A673 (cell line): ENCODE data around the gene PACRG. TPM values are rescaled to one million over a fixed set of nuclear protein-coding genes. Genes with fewer than 3 reads are reported as not detected.
A peak's percentile ranks its signal among the peaks of the same experiment; 100 is the strongest.

ENCODE experiments used
- BruUV-seq: library from RNA; stranded (reverse); fragments of 400-500 nt; replicated peaks from 2 replicates; lab custom pipeline; 2021; lab: Mats Ljungman, UMichigan
- CTCF ChIA-PET: fragments of 300-600 bp; sonication (Branson Sonifier 250); formaldehyde crosslinking; loops from one replicate; lab custom pipeline; 2022; ENCODE audit warnings: antibody characterized with exemption; lab: Charles Lee
- POLR2A ChIA-PET: fragments of 300-600 bp; sonication (Branson Sonifier 250); formaldehyde crosslinking; loops from one replicate; lab custom pipeline; 2022; ENCODE audit warnings: antibody characterized with exemption; ENCODE audit not compliant: low non-redundant PET; lab: Charles Lee
- DNase-seq: peaks from one replicate; pipeline ENCODE4 v3.0.0-alpha.2; 2015; ENCODE audit warnings: low spot score
- H3K27ac ChIP-seq: fragments of 200-600 bp; sonication (generic); 2 replicates; pipeline ENCODE4 v1.5.1; 2016; ENCODE audit warnings: mixed run types, low read depth, mild to moderate bottlenecking, mixed read lengths, antibody characterized with exemption, low read length; ENCODE audit not compliant: poor library complexity, severe bottlenecking
- H3K27me3 ChIP-seq: fragments of 200-600 bp; sonication (generic); replicated peaks from 2 replicates; pipeline ENCODE4 v1.6.1; 2017; ENCODE audit warnings: mixed run types, low read depth, mild to moderate bottlenecking, mixed read lengths, antibody characterized with exemption, low read length; ENCODE audit not compliant: insufficient read depth, poor library complexity
- H3K36me3 ChIP-seq: fragments of 200-600 bp; sonication (generic); 2 replicates; pipeline ENCODE4 v1.6.1; 2016; ENCODE audit warnings: mixed run types, mild to moderate bottlenecking, mixed read lengths, antibody characterized with exemption, low read length; ENCODE audit not compliant: insufficient read depth, poor library complexity, severe bottlenecking
- H3K4me1 ChIP-seq: fragments of 200-600 bp; sonication (generic); 2 replicates; pipeline ENCODE4 v1.6.1; 2017; ENCODE audit warnings: mixed run types, mild to moderate bottlenecking, mixed read lengths, antibody characterized with exemption, low read length; ENCODE audit not compliant: insufficient read depth, poor library complexity, severe bottlenecking
- H3K4me3 ChIP-seq: fragments of 200-600 bp; sonication (generic); 2 replicates; pipeline ENCODE4 v1.5.1; 2016; ENCODE audit warnings: low read depth, mixed run types, mild to moderate bottlenecking, mixed read lengths, low read length; ENCODE audit not compliant: poor library complexity, severe bottlenecking
- H3K9me3 ChIP-seq: fragments of 200-600 bp; sonication (generic); 2 replicates; pipeline ENCODE4 v1.6.1; 2016; ENCODE audit warnings: mixed run types, low read depth, mild to moderate bottlenecking, mixed read lengths, antibody characterized with exemption, low read length; ENCODE audit not compliant: poor library complexity, severe bottlenecking
- CTCF ChIP-seq: fragments of 300-800, 200-600 bp; sonication (generic); conservative IDR thresholded peaks from 2 replicates; pipeline ENCODE4 v1.5.1; 2017; ENCODE audit warnings: low read depth, mild to moderate bottlenecking, antibody characterized with exemption, low read length, moderate library complexity, mixed read lengths
- EZH2 ChIP-seq: fragments of 200-600 bp; sonication (generic); IDR thresholded peaks from 2 replicates; pipeline ENCODE4 v1.6.1; 2017; ENCODE audit warnings: borderline replicate concordance, low read depth, mild to moderate bottlenecking, mixed read lengths, antibody characterized with exemption, low read length; ENCODE audit not compliant: poor library complexity, severe bottlenecking
- intact Hi-C: fragments of 100-400 bp; cut with micrococcal nuclease; formaldehyde crosslinking; loops from one replicate; pipeline ENCODE4 v1.10.0; 2022; ENCODE audit not compliant: unreplicated experiment
- total RNA-seq: library from RNA; stranded (reverse); gene quantifications from 2 replicates; pipeline ENCODE4 v1.2.3, GENCODE V29; 2021

PACRG gene
- total RNA-seq, 1 experiment from 2014 or later, result not detected

GRCh38 chr6:163259689-163260088 is 531.9 kb downstream of the PACRG start:
- Histone ChIP-seq H3K4me3 (no peak overlapping the region), H3K4me1 (peaks cover 9% of the 10 kb centered on the region), H3K9me3 (no peaks in the 10 kb centered on the region), H3K27me3 (no peaks in the 10 kb centered on the region), H3K27ac (no peak overlapping the region), H3K36me3 (no peaks in the 10 kb centered on the region)
- TF ChIP-seq EZH2 (no peak), CTCF (no peak)
- ChIA-PET POLR2A (no interaction called here), CTCF (no interaction called here)
- no TSS peak for BruUV-seq
- no peak for DNase-seq
- intact Hi-C loops, result no loop called here

- no peaks in the 10 kb centered on the region for H3K36me3 ChIP-seq
- TF ChIP-seq CTCF (no peak), EZH2 (no peak)
- ChIA-PET POLR2A (interaction anchor here (0.6 kb wide), 1 partner anchor 88 kb away, joined by 6 read pairs; no protein-coding TSS in a partner anchor), CTCF (interaction anchor here (0.6 to 0.7 kb wide), 2 partner anchors 32 to 1068 kb away, joined by 3 to 11 read pairs; no protein-coding TSS in a partner anchor)
- H3K9me3 ChIP-seq, result no peaks in the 10 kb centered on the region
- intact Hi-C loops, result no loop called here
- DNase-seq, result peak; percentile 41
- H3K27ac ChIP-seq, result no peak overlapping the region
- peaks cover 9% of the 10 kb centered on the region for H3K4me1 ChIP-seq
- H3K4me3 ChIP-seq, result peak overlapping the region; percentile 3
- BruUV-seq, result no TSS peak
- H3K27me3 ChIP-seq, result no peaks in the 10 kb centered on the region
These were observed 532.5 kb downstream of the PACRG start for GRCh38 chr6:163260111-163260895.

- Histone ChIP-seq H3K4me1 (peaks cover 9% of the 10 kb centered on the region), H3K36me3 (no peaks in the 10 kb centered on the region), H3K27ac (no peak overlapping the region), H3K9me3 (no peaks in the 10 kb centered on the region), H3K27me3 (no peaks in the 10 kb centered on the region), H3K4me3 (no peak overlapping the region)
- TF ChIP-seq EZH2, result no peak
- no peak for TF ChIP-seq CTCF
- ChIA-PET CTCF (no interaction called here), POLR2A (no interaction called here)
- DNase-seq, result no peak
- intact Hi-C loops, result no loop called here
- no TSS peak for BruUV-seq
These were observed 533.1 kb downstream of the PACRG start for GRCh38 chr6:163260911-163261310.
